Measurements from ENCODE around the gene NOC4L. TPM values are rescaled to one million over a fixed set of nuclear protein-coding genes. Genes with fewer than 3 reads are reported as not detected.
"Not testable (repeated sequence)": the region's sequence is repeated elsewhere in the genome, so short reads cannot be mapped to it uniquely, and the experiment has no call there.

NOC4L gene
- total RNA-seq, 1 donor from 2014 or later: 39.3 TPM

DNA sequence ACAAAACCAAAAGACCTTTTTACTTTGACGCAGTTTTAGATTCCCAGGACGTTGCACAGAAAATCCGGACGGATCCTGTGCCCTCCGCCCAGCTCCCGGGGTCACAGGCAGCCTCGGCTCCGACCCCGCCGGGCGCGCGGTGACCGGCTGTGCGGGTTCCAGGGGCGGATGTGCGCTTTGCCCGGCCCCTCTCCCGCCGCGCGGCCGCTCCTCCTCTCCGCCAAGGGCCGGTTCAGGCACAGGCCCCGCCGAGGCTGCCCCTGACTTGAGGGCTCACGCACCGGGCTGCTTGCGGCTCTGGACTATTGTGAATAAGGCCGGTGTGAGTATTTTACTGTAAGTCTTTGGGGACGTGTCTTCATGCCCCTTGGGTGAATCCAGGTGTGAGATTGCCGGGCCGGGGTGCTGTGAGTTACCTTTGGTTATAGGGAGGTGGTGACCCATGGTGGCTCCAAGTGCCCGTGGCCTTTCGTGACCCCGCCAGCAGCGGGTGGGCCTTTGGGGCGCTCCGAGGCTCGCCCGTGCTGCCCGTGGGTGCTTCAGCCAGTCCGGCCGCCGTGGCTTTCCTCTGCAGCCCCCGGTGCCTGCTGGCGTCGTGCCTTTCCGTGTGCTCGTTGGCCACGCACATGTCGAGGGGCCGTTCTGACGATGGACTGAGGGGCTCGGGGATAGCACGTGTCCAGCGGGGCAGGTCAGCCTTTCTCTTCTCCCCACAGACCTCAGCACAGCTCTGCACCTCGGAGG, 45.9 kb downstream of the NOC4L start:
- Mint-ChIP-seq H3K9me3 (peaks cover 17% of the 10 kb centered on the region), H3K4me1 (ENCODE audit: low read depth) (peaks cover 27% of the 10 kb centered on the region), H3K36me3 (ENCODE audit: low read depth) (peaks cover 6% of the 10 kb centered on the region), H3K27me3 (ENCODE audit: low read depth) (peaks cover 5% of the 10 kb centered on the region), H3K4me3 (ENCODE audit: low read depth) (peak overlapping the region; percentile 93), H3K27ac (peak overlapping the region; percentile 77)
- intact Hi-C loops (cut with micrococcal nuclease): no loop called here
- DNase-seq (ENCODE audit: low spot score): no peak

DNA sequence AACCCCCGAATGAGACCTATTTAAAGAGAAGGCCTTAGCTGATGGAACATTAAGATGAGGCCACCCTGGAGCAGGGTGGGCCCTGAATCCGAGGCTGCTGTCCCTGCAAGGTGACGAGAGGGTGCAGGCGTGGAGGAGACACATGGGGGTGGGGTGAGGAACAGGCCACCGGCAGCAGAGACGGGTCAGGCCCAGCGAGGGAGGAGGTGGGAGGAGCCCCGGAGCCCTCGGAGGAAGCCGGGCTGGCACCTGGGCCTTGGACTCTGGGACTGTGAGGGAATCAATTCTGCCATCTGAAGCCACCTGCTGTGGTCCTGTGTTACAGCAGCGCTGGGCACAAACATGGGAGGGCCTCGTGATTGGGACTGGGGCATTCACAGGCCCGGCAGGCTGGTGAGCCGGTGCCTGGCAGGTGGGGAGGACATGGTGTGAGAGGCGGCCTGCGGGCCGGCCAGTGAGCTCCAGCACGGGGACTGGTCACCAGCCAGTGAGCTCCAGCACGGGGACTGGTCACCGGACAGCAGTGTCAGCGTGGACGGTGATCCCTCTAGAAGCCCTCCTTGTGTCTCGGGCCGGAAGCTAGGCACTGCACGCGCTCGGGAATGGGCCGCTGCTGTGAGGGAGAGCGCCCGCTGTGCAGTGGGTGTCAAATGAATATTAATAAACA, 46.7 kb downstream of the NOC4L start:
- Mint-ChIP-seq H3K27ac (no peak overlapping the region), H3K4me1 (ENCODE audit: low read depth) (peaks cover 22% of the 10 kb centered on the region), H3K27me3 (ENCODE audit: low read depth) (peaks cover 2% of the 10 kb centered on the region), H3K4me3 (ENCODE audit: low read depth) (peak overlapping the region; percentile 93), H3K9me3 (peaks cover 17% of the 10 kb centered on the region), H3K36me3 (ENCODE audit: low read depth) (peaks cover 3% of the 10 kb centered on the region)
- DNase-seq (ENCODE audit: low spot score): no peak
- intact Hi-C loops (cut with micrococcal nuclease): no loop called here

DNA sequence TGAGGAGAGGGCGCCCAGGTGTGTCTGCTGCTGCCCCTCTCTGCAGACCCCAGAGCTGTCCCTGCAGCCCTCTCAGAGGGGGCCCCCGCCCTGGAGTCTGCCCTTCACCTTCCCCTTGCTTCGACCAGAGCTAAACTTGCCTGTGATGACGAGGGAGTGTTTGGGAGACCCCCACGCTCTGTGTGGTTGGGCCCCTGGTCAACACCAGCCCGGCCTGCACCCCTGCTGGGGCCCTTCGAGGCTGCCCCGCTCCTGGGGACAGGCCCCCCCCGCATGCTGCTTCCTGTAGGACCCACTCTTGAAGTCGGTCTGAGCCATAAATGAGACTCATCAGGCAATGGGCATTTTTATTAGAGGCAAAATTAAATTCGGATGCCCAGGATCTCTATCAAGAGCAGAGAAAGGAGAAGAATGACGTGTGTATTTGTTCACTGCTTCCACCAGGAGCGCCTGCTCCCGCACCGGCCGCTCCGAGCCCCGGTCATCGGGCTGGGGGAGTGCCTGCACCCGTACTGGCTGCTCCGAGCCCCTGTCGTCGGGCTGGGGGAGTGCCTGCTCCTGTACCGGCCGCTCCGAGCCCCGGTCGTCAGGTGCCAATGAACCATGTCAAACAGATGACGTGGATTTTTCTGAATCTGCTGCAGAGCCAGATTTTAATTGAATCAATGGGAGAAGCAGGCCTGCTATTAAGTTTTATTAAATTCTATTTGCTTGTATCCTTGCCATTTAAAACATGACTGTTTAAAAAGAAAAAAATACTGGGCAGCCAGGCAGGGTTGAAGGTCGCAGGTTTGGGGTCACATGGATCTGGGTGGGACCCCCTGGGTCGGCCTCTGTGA, 47.7 kb downstream of the NOC4L start:
- Mint-ChIP-seq H3K9me3 (peaks cover 17% of the 10 kb centered on the region), H3K4me3 (ENCODE audit: low read depth) (no peak overlapping the region), H3K27ac (no peak overlapping the region), H3K27me3 (ENCODE audit: low read depth) (peaks cover 2% of the 10 kb centered on the region), H3K4me1 (ENCODE audit: low read depth) (peaks cover 16% of the 10 kb centered on the region), H3K36me3 (ENCODE audit: low read depth) (peaks cover 3% of the 10 kb centered on the region)
- DNase-seq (ENCODE audit: low spot score): no peak
- intact Hi-C loops (cut with micrococcal nuclease): no loop called here

DNA sequence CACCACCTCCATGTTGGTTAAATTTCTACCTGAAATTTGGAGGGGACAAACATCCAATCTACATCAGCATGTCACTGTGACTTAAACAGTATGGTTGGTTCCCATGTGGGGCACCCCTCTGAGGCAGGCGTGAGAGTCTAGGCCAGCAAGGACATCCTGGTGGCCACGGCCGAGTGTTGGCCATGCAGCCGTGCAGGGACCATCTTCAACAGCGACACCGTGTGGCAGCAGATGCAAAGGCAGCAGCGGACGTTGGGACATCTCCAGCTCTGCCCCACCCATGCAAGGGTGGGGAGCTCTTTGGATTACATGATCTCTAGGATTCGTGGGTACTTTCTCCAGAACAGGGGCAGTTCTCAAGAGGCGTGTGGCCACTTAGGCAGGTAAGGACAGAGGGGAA, 49.8 kb downstream of the NOC4L start:
- no peak overlapping the region for H3K27ac Mint-ChIP-seq
- intact Hi-C loops (cut with micrococcal nuclease): no loop called here
- peaks cover 17% of the 10 kb centered on the region for H3K9me3 Mint-ChIP-seq
- H3K4me3 Mint-ChIP-seq (ENCODE audit: low read depth): no peak overlapping the region
- H3K36me3 Mint-ChIP-seq (ENCODE audit: low read depth): peaks cover 3% of the 10 kb centered on the region
- DNase-seq (ENCODE audit: low spot score): no peak
- H3K4me1 Mint-ChIP-seq (ENCODE audit: low read depth): peaks cover 9% of the 10 kb centered on the region
- H3K27me3 Mint-ChIP-seq (ENCODE audit: low read depth): peaks cover 2% of the 10 kb centered on the region

DNA sequence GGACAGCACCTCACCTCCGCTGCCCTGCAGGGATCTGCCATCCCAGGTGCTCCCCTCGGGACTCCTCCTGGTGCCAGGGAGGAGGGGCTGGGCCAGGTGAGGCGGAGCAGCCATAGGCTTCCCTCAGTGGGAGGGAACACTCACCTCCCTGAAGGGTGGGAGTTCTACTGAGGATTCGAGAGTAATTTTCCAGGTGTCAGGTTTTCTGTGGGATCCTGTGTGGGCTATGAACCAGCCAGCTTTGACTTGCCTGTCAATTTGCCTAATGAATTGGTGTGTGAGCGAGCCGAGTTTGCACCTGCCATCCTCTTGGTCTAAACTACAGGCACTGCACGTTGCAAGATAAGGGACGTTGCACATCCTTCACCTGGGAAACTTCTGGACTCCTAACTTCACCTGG, 50.3 kb downstream of the NOC4L start:
- intact Hi-C loops (cut with micrococcal nuclease): no loop called here
- Mint-ChIP-seq H3K36me3 (ENCODE audit: low read depth) (no peaks in the 10 kb centered on the region), H3K9me3 (peaks cover 17% of the 10 kb centered on the region), H3K27ac (no peak overlapping the region), H3K4me3 (ENCODE audit: low read depth) (no peak overlapping the region), H3K27me3 (ENCODE audit: low read depth) (no peaks in the 10 kb centered on the region), H3K4me1 (ENCODE audit: low read depth) (peaks cover 6% of the 10 kb centered on the region)
- DNase-seq (ENCODE audit: low spot score): no peak

DNA sequence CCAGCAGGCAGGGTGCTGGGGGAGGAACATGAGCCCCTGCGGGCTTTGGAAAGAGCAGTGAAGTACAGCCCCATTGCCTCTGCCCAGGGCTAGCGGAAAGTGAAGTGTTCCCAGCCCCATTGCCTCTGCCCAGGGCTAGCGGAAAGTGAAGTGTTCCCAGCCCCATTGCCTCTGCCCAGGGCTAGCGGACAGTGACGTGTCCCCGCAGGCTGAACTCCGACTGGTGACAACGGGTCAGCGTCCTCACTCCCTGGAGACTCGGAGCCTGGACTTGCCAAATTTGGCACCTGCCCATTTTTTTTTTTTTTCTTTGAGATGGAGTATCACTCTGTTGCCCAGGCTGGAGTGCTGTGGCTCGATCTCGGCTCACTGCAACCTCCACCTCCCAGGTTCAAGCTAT, 51.0 kb downstream of the NOC4L start:
- H3K4me3 Mint-ChIP-seq (ENCODE audit: low read depth); H3K4me1 Mint-ChIP-seq (ENCODE audit: low read depth); H3K27ac Mint-ChIP-seq; DNase-seq (ENCODE audit: low spot score); H3K36me3 Mint-ChIP-seq (ENCODE audit: low read depth); H3K27me3 Mint-ChIP-seq (ENCODE audit: low read depth); intact Hi-C loops (cut with micrococcal nuclease): not testable (repeated sequence)
- H3K9me3 Mint-ChIP-seq: peaks cover 17% of the 10 kb centered on the region

DNA sequence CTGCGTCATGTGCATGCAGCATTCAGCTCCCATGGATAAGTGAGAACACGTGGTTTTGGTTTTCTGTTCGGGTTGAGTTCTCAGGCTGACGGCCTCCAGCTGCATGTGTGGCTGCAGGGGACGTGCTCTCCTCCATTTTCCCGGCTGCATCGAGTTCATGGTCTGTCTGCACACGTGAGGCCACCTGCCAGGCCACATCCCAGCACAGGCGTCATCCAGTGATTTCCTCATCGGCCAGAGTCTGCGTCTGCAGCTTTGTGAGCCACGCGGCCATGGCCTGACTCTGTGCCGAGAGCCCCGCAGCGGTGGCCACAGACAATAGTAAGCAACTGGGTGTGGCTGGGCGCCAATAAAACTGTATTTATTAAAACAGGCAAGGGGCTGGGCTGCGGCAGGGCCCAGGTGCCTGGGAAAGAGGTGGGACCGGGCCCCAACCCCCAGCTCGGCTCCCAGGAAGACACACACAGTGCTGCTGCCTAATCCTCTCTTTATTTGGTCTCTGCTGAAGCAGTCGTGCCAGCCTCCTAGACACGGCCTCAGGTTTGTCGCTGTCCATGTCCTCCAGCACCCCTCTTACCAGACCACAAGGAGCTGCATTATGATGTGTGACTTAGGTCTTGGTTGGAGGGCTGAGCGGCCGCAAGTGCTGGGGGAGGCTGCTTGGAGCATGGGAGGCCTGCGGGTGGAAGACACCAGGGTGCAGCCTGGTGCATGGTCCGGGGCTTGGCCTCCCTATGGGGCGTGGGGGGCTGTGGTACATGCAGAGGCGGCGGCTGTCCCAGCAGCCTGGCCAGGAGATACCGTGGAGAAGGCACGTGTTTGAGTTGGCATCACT, 52.0 kb downstream of the NOC4L start:
- H3K9me3 Mint-ChIP-seq: peaks cover 17% of the 10 kb centered on the region
- no peak for DNase-seq (ENCODE audit: low spot score)
- H3K4me1 Mint-ChIP-seq (ENCODE audit: low read depth): no peaks in the 10 kb centered on the region
- intact Hi-C loops (cut with micrococcal nuclease): no loop called here
- no peaks in the 10 kb centered on the region for H3K36me3 Mint-ChIP-seq (ENCODE audit: low read depth)
- H3K27ac Mint-ChIP-seq: no peak overlapping the region
- H3K4me3 Mint-ChIP-seq (ENCODE audit: low read depth): no peak overlapping the region
- no peaks in the 10 kb centered on the region for H3K27me3 Mint-ChIP-seq (ENCODE audit: low read depth)

DNA sequence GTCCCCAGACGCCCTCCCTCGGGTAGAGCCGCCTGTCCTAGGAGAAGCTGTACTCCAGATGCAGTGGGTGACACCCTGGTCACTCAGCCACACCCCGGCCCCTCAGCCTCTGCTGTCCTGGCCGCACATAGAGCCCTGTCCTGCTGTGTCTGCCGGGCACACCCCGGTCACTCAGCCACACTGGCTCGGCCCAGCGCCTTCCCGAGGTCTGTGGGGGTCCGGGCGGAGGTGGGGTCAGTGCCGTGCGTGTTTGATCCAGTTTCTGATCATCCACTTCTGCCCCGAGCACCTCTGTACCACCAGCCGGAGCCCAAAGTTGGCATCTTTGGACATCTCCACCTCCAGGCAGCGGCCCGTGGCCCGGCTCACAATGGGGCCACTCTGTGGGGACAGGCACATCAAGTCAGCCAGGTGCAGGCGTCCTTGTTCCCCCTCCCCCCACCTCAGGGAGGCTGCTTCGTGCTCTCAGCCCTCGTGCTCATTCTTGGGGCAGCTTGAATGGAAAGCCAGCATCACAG, 52.7 kb downstream of the NOC4L start:
- H3K4me3 Mint-ChIP-seq (ENCODE audit: low read depth): no peak overlapping the region
- no peaks in the 10 kb centered on the region for H3K4me1 Mint-ChIP-seq (ENCODE audit: low read depth)
- intact Hi-C loops (cut with micrococcal nuclease): no loop called here
- DNase-seq (ENCODE audit: low spot score): no peak
- peaks cover 17% of the 10 kb centered on the region for H3K9me3 Mint-ChIP-seq
- H3K27me3 Mint-ChIP-seq (ENCODE audit: low read depth): no peaks in the 10 kb centered on the region
- H3K27ac Mint-ChIP-seq: no peak overlapping the region
- no peaks in the 10 kb centered on the region for H3K36me3 Mint-ChIP-seq (ENCODE audit: low read depth)

DNA sequence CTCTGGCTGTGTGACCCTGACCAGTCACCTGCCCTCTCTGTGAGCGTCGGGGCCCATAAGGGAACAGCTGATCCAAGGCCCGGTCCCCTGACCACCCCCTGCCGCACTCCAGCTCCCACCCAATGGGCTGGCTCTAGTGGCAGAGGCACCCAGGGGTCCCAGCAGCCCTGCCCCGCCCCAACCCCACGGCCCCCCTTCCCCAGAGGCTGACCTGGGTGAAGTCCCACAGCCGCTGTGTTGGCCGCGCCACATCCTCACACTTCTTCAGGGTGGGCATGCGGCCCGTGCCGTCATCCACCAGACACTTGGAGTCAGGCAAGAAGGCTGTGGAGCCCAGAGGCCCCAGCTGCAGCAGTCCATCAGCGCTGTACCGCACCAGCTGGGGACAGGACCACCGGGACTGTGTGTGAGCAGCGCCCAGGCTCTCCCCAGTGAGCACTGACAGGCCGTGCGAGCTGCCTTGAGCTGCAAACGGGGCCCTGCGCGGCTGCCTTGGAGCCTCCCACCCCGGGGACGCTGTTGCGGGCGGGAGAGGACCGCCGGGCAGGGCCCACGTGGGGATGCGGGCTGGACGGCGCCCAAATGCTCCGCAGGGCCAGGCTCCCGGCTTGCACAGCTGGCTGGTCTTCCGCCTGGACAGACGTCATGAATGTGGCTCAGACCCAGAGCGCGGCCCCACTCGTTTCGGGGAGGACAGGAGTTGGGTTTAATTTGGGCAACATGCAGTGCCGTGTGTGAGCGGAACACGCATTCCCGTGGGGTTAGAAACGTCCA, 53.5 kb downstream of the NOC4L start:
- no peaks in the 10 kb centered on the region for H3K27me3 Mint-ChIP-seq (ENCODE audit: low read depth)
- peaks cover 17% of the 10 kb centered on the region for H3K9me3 Mint-ChIP-seq
- no peak overlapping the region for H3K4me3 Mint-ChIP-seq (ENCODE audit: low read depth)
- H3K4me1 Mint-ChIP-seq (ENCODE audit: low read depth): no peaks in the 10 kb centered on the region
- intact Hi-C loops (cut with micrococcal nuclease): no loop called here
- no peak overlapping the region for H3K27ac Mint-ChIP-seq
- no peaks in the 10 kb centered on the region for H3K36me3 Mint-ChIP-seq (ENCODE audit: low read depth)
- DNase-seq (ENCODE audit: low spot score): no peak

DNA sequence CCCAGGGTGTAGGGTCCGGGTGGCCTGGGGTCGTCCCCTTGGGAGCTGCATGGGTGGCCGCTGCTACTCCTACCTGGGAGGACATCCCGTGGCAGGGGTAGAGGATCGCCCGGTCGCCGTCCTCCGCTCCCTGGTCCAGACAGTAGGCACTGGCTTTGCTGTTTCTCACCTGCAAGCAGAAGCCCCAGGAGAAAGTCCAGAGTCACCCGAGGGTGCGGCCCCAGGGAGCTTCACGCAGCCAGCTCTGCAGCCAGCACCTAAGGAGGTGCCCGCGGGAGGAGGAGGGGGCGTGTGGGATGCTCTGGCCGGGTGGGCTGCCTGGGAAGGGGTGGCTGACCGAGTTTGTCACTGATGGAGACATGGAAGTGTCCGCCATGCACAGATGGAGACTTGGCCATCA, 54.8 kb downstream of the NOC4L start:
- Mint-ChIP-seq H3K27ac (no peak overlapping the region), H3K27me3 (ENCODE audit: low read depth) (peaks cover 1% of the 10 kb centered on the region), H3K4me1 (ENCODE audit: low read depth) (no peaks in the 10 kb centered on the region), H3K36me3 (ENCODE audit: low read depth) (no peaks in the 10 kb centered on the region), H3K4me3 (ENCODE audit: low read depth) (no peak overlapping the region), H3K9me3 (peaks cover 7% of the 10 kb centered on the region)
- intact Hi-C loops (cut with micrococcal nuclease): no loop called here
- DNase-seq (ENCODE audit: low spot score): no peak

DNA sequence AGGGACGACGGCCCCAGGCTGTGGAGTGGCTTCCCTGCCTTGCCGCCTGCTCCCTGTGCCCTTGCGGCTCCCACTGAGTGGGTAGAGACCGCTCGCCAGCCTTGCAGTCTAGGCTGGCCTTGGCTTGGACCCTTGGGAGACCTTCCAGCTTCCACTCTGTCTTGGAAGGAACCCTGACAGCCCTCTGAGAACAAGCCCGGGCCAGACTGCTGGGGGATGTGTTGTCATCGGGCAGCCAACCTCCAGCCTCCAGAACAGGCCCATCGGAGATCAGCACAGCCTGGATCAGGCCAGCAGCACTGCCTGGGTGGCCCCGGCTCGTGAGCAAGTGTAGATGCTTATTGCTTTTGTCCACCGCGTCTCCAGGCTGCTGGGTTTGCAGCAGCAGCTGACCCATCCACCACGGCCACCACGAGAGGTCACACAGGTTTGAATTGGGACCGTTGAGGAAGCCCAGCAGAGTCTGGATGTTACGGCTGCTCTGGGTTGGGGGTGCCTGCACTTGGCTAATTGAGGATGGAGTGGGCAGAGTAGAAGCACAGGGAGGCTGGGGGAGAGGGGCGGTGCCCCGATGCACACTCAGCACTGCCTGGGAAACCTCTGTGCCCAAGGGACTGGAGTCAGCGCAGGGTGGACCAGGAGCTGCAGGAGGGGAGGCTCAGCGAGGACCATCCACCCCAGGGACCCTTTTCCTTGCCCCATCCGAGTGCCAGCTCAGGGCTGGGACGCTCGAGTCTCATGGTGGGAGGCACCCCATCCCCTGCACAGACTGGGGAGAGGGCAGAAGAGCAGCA, 55.5 kb downstream of the NOC4L start:
- H3K36me3 Mint-ChIP-seq (ENCODE audit: low read depth): no peaks in the 10 kb centered on the region
- no peak for DNase-seq (ENCODE audit: low spot score)
- no peaks in the 10 kb centered on the region for H3K4me1 Mint-ChIP-seq (ENCODE audit: low read depth)
- no peak overlapping the region for H3K27ac Mint-ChIP-seq
- no peak overlapping the region for H3K4me3 Mint-ChIP-seq (ENCODE audit: low read depth)
- H3K9me3 Mint-ChIP-seq: peaks cover under 1% of the 10 kb centered on the region
- intact Hi-C loops (cut with micrococcal nuclease): no loop called here
- H3K27me3 Mint-ChIP-seq (ENCODE audit: low read depth): peaks cover 8% of the 10 kb centered on the region
